HEK293 (cell line): Measurements from ENCODE around the gene KRT80.
A peak's percentile ranks its signal among the peaks of the same experiment; 100 is the strongest.

Source experiments
- CTCF ChIA-PET: fragments of 350-600 bp; formaldehyde crosslinking; extraction: SDS; loops from one replicate; lab custom pipeline; 2021; ENCODE audit warnings: antibody characterized with exemption; lab: Yijun Ruan, JAX
- POLR2A ChIA-PET: fragments of 300-600 bp; formaldehyde crosslinking; extraction: SDS; loops from one replicate; lab custom pipeline; 2020; ENCODE audit warnings: antibody characterized with exemption, inconsistent platforms; lab: Yijun Ruan, JAX
- H3K27ac ChIP-seq: fragments of 200-500 bp; sonication (Bioruptor generic); 2 replicates; pipeline ENCODE4 v1.5.1; 2014; ENCODE audit warnings: low read depth, low read length, control low read depth, inconsistent platforms; ENCODE audit errors: extremely low read depth
- H3K36me3 ChIP-seq, 2 experiments: fragments of 200-500 bp in 1 of 2; sonication (Bioruptor generic) in 1 of 2; 1 replicate in 1 of 2; 2 replicates in 1 of 2; pipeline ENCODE4 v1.5.1; 2014 to 2017; ENCODE audit warnings: inconsistent platforms in 2 of 2, low read length in 2 of 2; ENCODE audit not compliant: control insufficient read depth in 2 of 2, insufficient read depth in 1 of 2
- H3K4me1 ChIP-seq: fragments of 200-500 bp; sonication (Bioruptor generic); 2 replicates; pipeline ENCODE4 v1.5.1; 2014; ENCODE audit warnings: mild to moderate bottlenecking, low read length, inconsistent platforms; ENCODE audit not compliant: control insufficient read depth, insufficient read depth
- H3K4me3 ChIP-seq: 2 replicates; pipeline ENCODE4 v1.5.1; 2011; ENCODE audit warnings: low read depth, mild to moderate bottlenecking, control low read depth, low read length, moderate library complexity
- H3K9me3 ChIP-seq: fragments of 200-500 bp; sonication (Bioruptor generic); 2 replicates; pipeline ENCODE4 v1.5.1; 2014; ENCODE audit warnings: low read depth, low read length, inconsistent platforms; ENCODE audit not compliant: control insufficient read depth, insufficient read depth
- AEBP2 ChIP-seq: fragments of 450-650 bp; formaldehyde crosslinking; IDR thresholded peaks from 2 replicates; pipeline ENCODE4 v1.5.1; 2016; ENCODE audit warnings: missing biosample characterization, missing genetic modification characterization, borderline replicate concordance
- EGR2 ChIP-seq: fragments of 450-650 bp; formaldehyde crosslinking; IDR thresholded peaks from 2 replicates; pipeline ENCODE4 v1.5.1; 2016; ENCODE audit warnings: low read depth, missing biosample characterization, missing genetic modification characterization
- GLI4 ChIP-seq: fragments of 450-650 bp; formaldehyde crosslinking; IDR thresholded peaks from 2 replicates; pipeline ENCODE4 v1.5.1; 2016; ENCODE audit warnings: missing biosample characterization, missing genetic modification characterization
- PRDM2 ChIP-seq: fragments of 450-650 bp; formaldehyde crosslinking; IDR thresholded peaks from 2 replicates; pipeline ENCODE4 v1.5.1; 2016; ENCODE audit warnings: missing biosample characterization, missing genetic modification characterization, borderline replicate concordance
- REST ChIP-seq: fragments of 450-650 bp; formaldehyde crosslinking; IDR thresholded peaks from 2 replicates; pipeline ENCODE4 v1.5.1; 2016; ENCODE audit warnings: missing biosample characterization, missing genetic modification characterization
- SCRT2 ChIP-seq: fragments of 450-650 bp; formaldehyde crosslinking; IDR thresholded peaks from 2 replicates; pipeline ENCODE4 v1.5.1; 2016; ENCODE audit warnings: missing biosample characterization, missing genetic modification characterization
- YY2 ChIP-seq: fragments of 450-650 bp; formaldehyde crosslinking; IDR thresholded peaks from 2 replicates; pipeline ENCODE4 v1.5.1; 2016; ENCODE audit warnings: missing biosample characterization, missing genetic modification characterization
- ZNF140 ChIP-seq: fragments of 450-650 bp; formaldehyde crosslinking; IDR thresholded peaks from 2 replicates; pipeline ENCODE4 v1.5.1; 2016; ENCODE audit warnings: missing biosample characterization, missing genetic modification characterization
- ZNF146 ChIP-seq: fragments of 450-650 bp; formaldehyde crosslinking; IDR thresholded peaks from 2 replicates; pipeline ENCODE4 v1.5.1; 2016; ENCODE audit warnings: missing biosample characterization, missing genetic modification characterization
- ZNF148 ChIP-seq: fragments of 450-650 bp; formaldehyde crosslinking; IDR thresholded peaks from 2 replicates; pipeline ENCODE4 v1.5.0; 2017; ENCODE audit warnings: missing biosample characterization, missing genetic modification characterization, borderline replicate concordance
- ZNF341 ChIP-seq: fragments of 450-650 bp; formaldehyde crosslinking; IDR thresholded peaks from 2 replicates; pipeline ENCODE4; 2016; ENCODE audit warnings: low read depth, missing biosample characterization, missing genetic modification characterization
- ZNF404 ChIP-seq: fragments of 450-650 bp; formaldehyde crosslinking; IDR thresholded peaks from 2 replicates; pipeline ENCODE4 v1.5.1; 2017; ENCODE audit warnings: missing biosample characterization, missing genetic modification characterization
- ZNF610 ChIP-seq: fragments of 450-650 bp; formaldehyde crosslinking; IDR thresholded peaks from 2 replicates; pipeline ENCODE4 v1.5.1; 2016; ENCODE audit warnings: missing biosample characterization, missing genetic modification characterization, borderline replicate concordance
- ZNF658 ChIP-seq: fragments of 450-650 bp; formaldehyde crosslinking; IDR thresholded peaks from 2 replicates; pipeline ENCODE4; 2016; ENCODE audit warnings: missing biosample characterization, missing genetic modification characterization
- ZNF768 ChIP-seq: fragments of 450-650 bp; formaldehyde crosslinking; IDR thresholded peaks from 2 replicates; pipeline ENCODE4 v1.5.1; 2018; ENCODE audit warnings: missing biosample characterization, mild to moderate bottlenecking, missing genetic modification characterization
- ZNF785 ChIP-seq: fragments of 450-650 bp; formaldehyde crosslinking; IDR thresholded peaks from 2 replicates; pipeline ENCODE4 v1.5.1; 2016; ENCODE audit warnings: missing biosample characterization, missing genetic modification characterization

KRT80 gene

GRCh38 chr12:52230364-52231281 lies 38.8 kb upstream of the KRT80 start:
- ChIA-PET POLR2A (interaction anchor here (0.7 kb wide), 1 partner anchor 8 kb away, joined by 3 read pairs; no protein-coding TSS in a partner anchor), CTCF (interaction anchor here (0.6 to 1.6 kb wide), 4 partner anchors 8 to 95 kb away, joined by 3 to 5 read pairs (median 3); no protein-coding TSS in a partner anchor)
- TF ChIP-seq PRDM2 (tag by site-specific recombination), result no peak
- TF ChIP-seq AEBP2 (tag by site-specific recombination), result no peak
- TF ChIP-seq REST (tag by site-specific recombination), result no peak
- TF ChIP-seq GLI4 (tag by site-specific recombination), result no peak
- TF ChIP-seq SCRT2 (tag by site-specific recombination), result no peak
- TF ChIP-seq YY2 (tag by site-specific recombination), result no peak
- no peak for TF ChIP-seq ZNF404 (tag by site-specific recombination)
- TF ChIP-seq ZNF148 (tag by site-specific recombination), result no peak
- 0 out of 2 replicates have a peak, but pooled peaks have one; percentile 30 for TF ChIP-seq ZNF341 (tag by site-specific recombination)
- TF ChIP-seq ZNF610, result no peak
- TF ChIP-seq ZNF768 (tag by site-specific recombination), result no peak
- TF ChIP-seq ZNF658 (tag by site-specific recombination), result no peak
- no peak for TF ChIP-seq ZNF140 (tag by site-specific recombination)
- TF ChIP-seq ZNF146 (tag by site-specific recombination), result no peak
- TF ChIP-seq ZNF785 (tag by site-specific recombination), result no peak
- TF ChIP-seq EGR2, result 0 out of 2 replicates have a peak, but pooled peaks have one; percentile 16
- Histone ChIP-seq H3K9me3 (no peaks in the 10 kb centered on the region), H3K4me1 (no peaks in the 10 kb centered on the region), H3K27ac (no peak overlapping the region), H3K36me3 (no peaks in the 10 kb centered on the region), H3K4me3 (no peak overlapping the region)
